HCT116 (cell line): ENCODE results near the gene YTHDC2. TPM values are rescaled to one million over a fixed set of nuclear protein-coding genes. Genes with fewer than 3 reads are reported as not detected.

Experiments used
- ATAC-seq: fragments of 200-7000 bp; cut with Tn5 transposase; 2 replicates; pipeline ENCODE4 v1.9.1; 2020; ENCODE audit warnings: mild to moderate bottlenecking, moderate library complexity
- BruUV-seq: library from RNA; stranded (reverse); fragments of 400-500 nt; replicated peaks from 2 replicates; lab custom pipeline; 2021; lab: Mats Ljungman, UMichigan
- CTCF ChIA-PET: fragments of 300-600 bp; sonication (Branson Sonifier 250); formaldehyde crosslinking; loops from one replicate; lab custom pipeline; 2021; ENCODE audit warnings: antibody characterized with exemption; lab: Charles Lee
- POLR2A ChIA-PET: fragments of 300-600, 350-600 bp; sonication (Branson Sonifier 250); formaldehyde crosslinking; loops from one replicate; lab custom pipeline; 2021; ENCODE audit warnings: antibody characterized with exemption; lab: Charles Lee
- RAD21 ChIA-PET, 2 experiments: fragments of 300-600 bp; sonication (Branson Sonifier 250); formaldehyde crosslinking; loops; one replicate each; lab custom pipeline; 2023; ENCODE audit warnings: low total read pairs in 2 of 2; ENCODE audit not compliant: uncharacterized antibody in 2 of 2, unreplicated experiment in 2 of 2, low non-redundant PET in 1 of 2; lab: Charles Lee
- DNase-seq: peaks from one replicate; pipeline ENCODE4 v3.0.0-alpha.2; 2010; ENCODE audit warnings: low read depth, low spot score
- H2AFZ ChIP-seq: fragments of 200-600 bp; shearing (Covaris generic), sonication (generic); 2 replicates; pipeline ENCODE4 v1.6.1; 2017; ENCODE audit warnings: low read depth, mixed run types, mixed read lengths, antibody characterized with exemption, low read length; ENCODE audit not compliant: poor library complexity, severe bottlenecking
- H3K27ac ChIP-seq: 2 replicates; pipeline ENCODE4 v1.5.1; 2012; ENCODE audit warnings: low read depth, low read length
- H3K27me3 ChIP-seq: fragments of 200-600 bp; sonication (generic); 2 replicates; pipeline ENCODE4 v1.6.1; 2016; ENCODE audit warnings: mixed run types, low read length, mixed read lengths; ENCODE audit not compliant: insufficient read depth
- H3K36me3 ChIP-seq, 2 experiments: fragments of 200-500 bp in 1 of 2; fragments of 200-600 bp in 1 of 2; sonication (Bioruptor generic) in 1 of 2; sonication (generic) in 1 of 2; 2 replicates each; pipeline versions ENCODE4 v1.5.1 to v1.6.1; 2014 to 2016; ENCODE audit warnings: low read length in 2 of 2, inconsistent platforms in 1 of 2, mixed read lengths in 1 of 2, mixed run types in 1 of 2; ENCODE audit not compliant: insufficient read depth in 2 of 2, control insufficient read depth in 1 of 2
- H3K4me1 ChIP-seq, 2 experiments: fragments of 200-600 bp in 1 of 2; sonication (generic) in 1 of 2; 2 replicates each; pipeline versions ENCODE4 v1.5.1 to v1.6.1; 2012 to 2017; ENCODE audit warnings: low read length in 2 of 2, inconsistent platforms in 1 of 2, mild to moderate bottlenecking in 1 of 2, mixed read lengths in 1 of 2, mixed run types in 1 of 2, moderate library complexity in 1 of 2; ENCODE audit not compliant: insufficient read depth in 2 of 2, control insufficient read depth in 1 of 2
- H3K4me2 ChIP-seq: fragments of 200-600 bp; sonication (generic); 2 replicates; pipeline ENCODE4 v1.6.1; 2017; ENCODE audit warnings: mixed run types, low read length, mixed read lengths
- H3K4me3 ChIP-seq, 2 experiments: fragments of 200-600 bp in 1 of 2; sonication (generic) in 1 of 2; replicated peaks in 1 of 2; 2 replicates each; pipeline ENCODE4 v1.5.1; 2011 to 2016; ENCODE audit warnings: low read length in 2 of 2, control low read depth in 1 of 2, low read depth in 1 of 2, mild to moderate bottlenecking in 1 of 2, mixed read lengths in 1 of 2, mixed run types in 1 of 2
- H3K79me2 ChIP-seq: fragments of 200-600 bp; sonication (generic); 2 replicates; pipeline ENCODE4 v1.6.1; 2017; ENCODE audit warnings: mild to moderate bottlenecking, mixed run types, low read length, moderate library complexity, mixed read lengths; ENCODE audit not compliant: insufficient read depth
- H3K9ac ChIP-seq: fragments of 200-600 bp; sonication (generic); 2 replicates; pipeline ENCODE4 v1.6.1; 2016; ENCODE audit warnings: low read length, mixed read lengths
- H3K9me2 ChIP-seq: fragments of 200-600 bp; sonication (generic), shearing (Covaris generic); 2 replicates; pipeline ENCODE4 v1.6.1; 2017; ENCODE audit warnings: mixed run types, mild to moderate bottlenecking, moderate library complexity; ENCODE audit not compliant: insufficient read depth
- H3K9me3 ChIP-seq, 2 experiments: fragments of 200-500 bp in 1 of 2; fragments of 200-600 bp in 1 of 2; sonication (Bioruptor generic) in 1 of 2; sonication (generic) in 1 of 2; 2 replicates each; pipeline ENCODE4 v1.6.1; 2014 to 2017; ENCODE audit warnings: low read length in 2 of 2, mixed read lengths in 2 of 2, inconsistent platforms in 1 of 2, low read depth in 1 of 2, mild to moderate bottlenecking in 1 of 2, mixed run types in 1 of 2, moderate library complexity in 1 of 2; ENCODE audit not compliant: control insufficient read depth in 1 of 2, insufficient read depth in 1 of 2
- H4K20me1 ChIP-seq: fragments of 200-600 bp; sonication (generic), shearing (Covaris generic); 2 replicates; pipeline ENCODE4 v1.6.1; 2017; ENCODE audit warnings: mixed run types, mild to moderate bottlenecking, moderate library complexity; ENCODE audit not compliant: insufficient read depth
- CBX3 ChIP-seq: IDR thresholded peaks from 2 replicates; pipeline ENCODE4 v1.6.1; 2012; ENCODE audit warnings: low read depth
- EGR1 ChIP-seq: IDR thresholded peaks from 2 replicates; pipeline ENCODE4 v1.6.1; 2012; ENCODE audit warnings: low read depth
- ELF1 ChIP-seq: IDR thresholded peaks from 2 replicates; pipeline ENCODE4 v1.6.1; 2012; ENCODE audit warnings: low read depth, borderline replicate concordance
- EZH2phosphoT487 ChIP-seq: fragments of 200-600 bp; IDR thresholded peaks from 2 replicates; pipeline ENCODE4 v1.6.1; 2018; ENCODE audit warnings: antibody characterized with exemption, borderline replicate concordance
- FOSL1 ChIP-seq: IDR thresholded peaks from 2 replicates; pipeline ENCODE4 v1.6.1; 2012; ENCODE audit warnings: low read depth
- JUND ChIP-seq: IDR thresholded peaks from 2 replicates; pipeline ENCODE4 v1.6.1; 2012
- POLR2A ChIP-seq: IDR thresholded peaks from 2 replicates; pipeline ENCODE4 v1.7.0; 2011; ENCODE audit warnings: borderline replicate concordance; ENCODE audit not compliant: insufficient read depth, insufficient read length; ENCODE audit errors: extremely low read depth
- POLR2AphosphoS5 ChIP-seq: IDR thresholded peaks from 2 replicates; pipeline ENCODE4 v1.6.1; 2011; ENCODE audit warnings: mild to moderate bottlenecking, low read depth, low read length, moderate library complexity
- RAD21 ChIP-seq: IDR thresholded peaks from 2 replicates; pipeline ENCODE4 v1.6.1; 2012; ENCODE audit warnings: low read depth, mild to moderate bottlenecking
- SRF ChIP-seq: IDR thresholded peaks from 2 replicates; pipeline ENCODE4 v1.6.1; 2012; ENCODE audit warnings: low read depth
- YY1 ChIP-seq: IDR thresholded peaks from 2 replicates; pipeline ENCODE4 v1.6.1; 2011; ENCODE audit warnings: low read length, low read depth, moderate library complexity, mild to moderate bottlenecking; ENCODE audit not compliant: insufficient replicate concordance; ENCODE audit errors: extremely low read depth
- ZFX ChIP-seq: fragments of 450-650 bp; IDR thresholded peaks from 2 replicates; pipeline ENCODE4 v1.6.1; 2017
- intact Hi-C: fragments of 100-400 bp; cut with micrococcal nuclease; formaldehyde crosslinking; loops from 2 replicates; pipeline ENCODE4 v1.10.0; 2022
- total RNA-seq: library from RNA; stranded (reverse); gene quantifications from one replicate; pipeline ENCODE4 v1.2.1, GENCODE V29; 2021; ENCODE audit not compliant: unreplicated experiment
- TF ChIP-seq, protein P1 (sequence below): IDR thresholded peaks from 2 replicates; pipeline ENCODE4 v1.6.1; 2012
- TF ChIP-seq, protein P2 (sequence below): IDR thresholded peaks from 2 replicates; pipeline ENCODE4 v1.6.1; 2012; ENCODE audit warnings: low read depth
- TF ChIP-seq, protein P3 (sequence below): IDR thresholded peaks from 2 replicates; pipeline ENCODE4 v1.6.1; 2011; ENCODE audit warnings: mild to moderate bottlenecking, low read length, moderate library complexity; ENCODE audit not compliant: insufficient replicate concordance; ENCODE audit errors: extremely low read depth

YTHDC2 gene
- total RNA-seq, 1 experiment from 2014 or later, result 22.2 TPM

DNA sequence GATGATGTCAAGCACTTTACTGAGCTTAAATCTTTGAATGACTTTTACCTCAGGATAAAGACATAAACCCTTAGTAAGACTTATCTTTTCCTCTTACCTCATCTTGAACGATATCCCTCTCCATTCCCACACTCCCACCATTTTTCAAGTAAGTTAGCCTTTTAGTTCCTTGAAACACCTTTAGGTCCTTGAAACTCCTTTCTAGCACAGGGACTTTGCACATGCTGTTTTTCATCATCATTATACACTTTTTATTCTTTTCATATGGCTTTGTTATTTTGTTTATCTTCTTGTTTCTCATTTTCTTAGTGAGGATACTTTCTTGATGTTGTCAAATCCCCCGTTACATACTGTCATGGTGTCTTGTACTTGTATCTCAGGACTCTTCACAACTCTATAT is 24.8 kb downstream of the YTHDC2 start:
- BruUV-seq, result no TSS peak
- H3K4me1 ChIP-seq, result no peaks in the 10 kb centered on the region
- CTCF ChIA-PET, result interaction anchor here (0.6 kb wide), 1 partner anchor 496 kb away, joined by 6 read pairs; no protein-coding TSS in a partner anchor
- no peaks in the 10 kb centered on the region for H4K20me1 ChIP-seq
- no peak overlapping the region for H2AFZ ChIP-seq
- no peak for ATAC-seq
- no peaks in the 10 kb centered on the region for H3K27me3 ChIP-seq
- no peaks in the 10 kb centered on the region for H3K9me2 ChIP-seq
- H3K79me2 ChIP-seq, result 0 out of 2 replicates have a peak, but pooled peaks cover 5% of the 10 kb centered on the region
- no peak overlapping the region for H3K27ac ChIP-seq
- intact Hi-C loops, result no loop called here
- RAD21 ChIA-PET, result no interaction called here
- no peaks in the 10 kb centered on the region for H3K9me3 ChIP-seq
- H3K9ac ChIP-seq, result no peak overlapping the region
- no peak overlapping the region for H3K4me3 ChIP-seq
- POLR2A ChIA-PET, result no interaction called here
- DNase-seq, result no peak
- TF ChIP-seq SRF (no peak), JUND (no peak), EZH2phosphoT487 (no peak), EGR1 (no peak), ZFX (no peak), YY1 (no peak), FOSL1 (no peak), POLR2A (no peak), POLR2AphosphoS5 (no peak), RAD21 (no peak), ELF1 (no peak), CBX3 (no peak)
- TF ChIP-seq, protein P1, sequence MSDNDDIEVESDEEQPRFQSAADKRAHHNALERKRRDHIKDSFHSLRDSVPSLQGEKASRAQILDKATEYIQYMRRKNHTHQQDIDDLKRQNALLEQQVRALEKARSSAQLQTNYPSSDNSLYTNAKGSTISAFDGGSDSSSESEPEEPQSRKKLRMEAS, result no peak
- TF ChIP-seq, protein P2, sequence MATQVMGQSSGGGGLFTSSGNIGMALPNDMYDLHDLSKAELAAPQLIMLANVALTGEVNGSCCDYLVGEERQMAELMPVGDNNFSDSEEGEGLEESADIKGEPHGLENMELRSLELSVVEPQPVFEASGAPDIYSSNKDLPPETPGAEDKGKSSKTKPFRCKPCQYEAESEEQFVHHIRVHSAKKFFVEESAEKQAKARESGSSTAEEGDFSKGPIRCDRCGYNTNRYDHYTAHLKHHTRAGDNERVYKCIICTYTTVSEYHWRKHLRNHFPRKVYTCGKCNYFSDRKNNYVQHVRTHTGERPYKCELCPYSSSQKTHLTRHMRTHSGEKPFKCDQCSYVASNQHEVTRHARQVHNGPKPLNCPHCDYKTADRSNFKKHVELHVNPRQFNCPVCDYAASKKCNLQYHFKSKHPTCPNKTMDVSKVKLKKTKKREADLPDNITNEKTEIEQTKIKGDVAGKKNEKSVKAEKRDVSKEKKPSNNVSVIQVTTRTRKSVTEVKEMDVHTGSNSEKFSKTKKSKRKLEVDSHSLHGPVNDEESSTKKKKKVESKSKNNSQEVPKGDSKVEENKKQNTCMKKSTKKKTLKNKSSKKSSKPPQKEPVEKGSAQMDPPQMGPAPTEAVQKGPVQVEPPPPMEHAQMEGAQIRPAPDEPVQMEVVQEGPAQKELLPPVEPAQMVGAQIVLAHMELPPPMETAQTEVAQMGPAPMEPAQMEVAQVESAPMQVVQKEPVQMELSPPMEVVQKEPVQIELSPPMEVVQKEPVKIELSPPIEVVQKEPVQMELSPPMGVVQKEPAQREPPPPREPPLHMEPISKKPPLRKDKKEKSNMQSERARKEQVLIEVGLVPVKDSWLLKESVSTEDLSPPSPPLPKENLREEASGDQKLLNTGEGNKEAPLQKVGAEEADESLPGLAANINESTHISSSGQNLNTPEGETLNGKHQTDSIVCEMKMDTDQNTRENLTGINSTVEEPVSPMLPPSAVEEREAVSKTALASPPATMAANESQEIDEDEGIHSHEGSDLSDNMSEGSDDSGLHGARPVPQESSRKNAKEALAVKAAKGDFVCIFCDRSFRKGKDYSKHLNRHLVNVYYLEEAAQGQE, result no peak
- TF ChIP-seq, protein P3, sequence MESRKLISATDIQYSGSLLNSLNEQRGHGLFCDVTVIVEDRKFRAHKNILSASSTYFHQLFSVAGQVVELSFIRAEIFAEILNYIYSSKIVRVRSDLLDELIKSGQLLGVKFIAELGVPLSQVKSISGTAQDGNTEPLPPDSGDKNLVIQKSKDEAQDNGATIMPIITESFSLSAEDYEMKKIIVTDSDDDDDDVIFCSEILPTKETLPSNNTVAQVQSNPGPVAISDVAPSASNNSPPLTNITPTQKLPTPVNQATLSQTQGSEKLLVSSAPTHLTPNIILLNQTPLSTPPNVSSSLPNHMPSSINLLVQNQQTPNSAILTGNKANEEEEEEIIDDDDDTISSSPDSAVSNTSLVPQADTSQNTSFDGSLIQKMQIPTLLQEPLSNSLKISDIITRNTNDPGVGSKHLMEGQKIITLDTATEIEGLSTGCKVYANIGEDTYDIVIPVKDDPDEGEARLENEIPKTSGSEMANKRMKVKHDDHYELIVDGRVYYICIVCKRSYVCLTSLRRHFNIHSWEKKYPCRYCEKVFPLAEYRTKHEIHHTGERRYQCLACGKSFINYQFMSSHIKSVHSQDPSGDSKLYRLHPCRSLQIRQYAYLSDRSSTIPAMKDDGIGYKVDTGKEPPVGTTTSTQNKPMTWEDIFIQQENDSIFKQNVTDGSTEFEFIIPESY, result no peak
- peaks cover 4 to 10% of the 10 kb centered on the region in 2 experiments for H3K36me3 ChIP-seq
- H3K4me2 ChIP-seq, result no peak overlapping the region
